H1 (cell line): ENCODE data around the gene ASB7. TPM values are rescaled to one million over a fixed set of nuclear protein-coding genes. Genes with fewer than 3 reads are reported as not detected.

Experiments
- CTCF ChIA-PET: fragments of 300-600 bp; sonication (Branson Sonifier 250); formaldehyde crosslinking; loops from one replicate; lab custom pipeline; 2021; ENCODE audit not compliant: partially characterized antibody; lab: Charles Lee
- POLR2A ChIA-PET: fragments of 300-600 bp; sonication (Branson Sonifier 250); formaldehyde crosslinking; loops from one replicate; lab custom pipeline; 2021; ENCODE audit warnings: inconsistent platforms; ENCODE audit not compliant: partially characterized antibody; lab: Charles Lee
- DNase-seq, 2 experiments: peaks; one replicate each; pipeline versions ENCODE4 v3.0.0 to v3.0.0-alpha.2; 2010 to 2022; ENCODE audit warnings: low spot score in 2 of 2, low read depth in 1 of 2, mixed read lengths in 1 of 2
- FAIRE-seq: peaks from 2 replicates; lab custom pipeline; 2011; peaks lifted over from hg19 to GRCh38; lab: Jason Lieb, UNC
- H2AFZ ChIP-seq: 2 replicates; pipeline ENCODE4 v1.8.1; 2012; ENCODE audit warnings: low read length, inconsistent platforms
- H2AK5ac ChIP-seq: 2 replicates; pipeline ENCODE4 v1.6.1; 2013; ENCODE audit warnings: low read depth, low read length
- H2BK120ac ChIP-seq: replicated peaks from 2 replicates; pipeline ENCODE3; 2013; ENCODE audit warnings: low read depth, low read length, inconsistent platforms
- H2BK12ac ChIP-seq: 2 replicates; pipeline ENCODE4 v1.6.1; 2013; ENCODE audit warnings: low read depth, low read length
- H2BK15ac ChIP-seq: 2 replicates; pipeline ENCODE4 v1.6.1; 2013; ENCODE audit warnings: low read length
- H2BK20ac ChIP-seq: 2 replicates; pipeline ENCODE4 v1.6.1; 2013; ENCODE audit warnings: low read length
- H2BK5ac ChIP-seq: 2 replicates; pipeline ENCODE4 v1.6.1; 2013; ENCODE audit warnings: low read depth, low read length
- H3K14ac ChIP-seq: 2 replicates; pipeline ENCODE4 v1.6.1; 2013; ENCODE audit warnings: inconsistent platforms; ENCODE audit not compliant: insufficient read length
- H3K18ac ChIP-seq: 2 replicates; pipeline ENCODE4 v1.6.1; 2013; ENCODE audit warnings: low read length; ENCODE audit errors: extremely low read depth
- H3K23ac ChIP-seq: 2 replicates; pipeline ENCODE4 v1.6.1; 2013; ENCODE audit warnings: inconsistent platforms; ENCODE audit not compliant: insufficient read length
- H3K23me2 ChIP-seq: 2 replicates; pipeline ENCODE4 v1.6.1; 2013; ENCODE audit warnings: low read depth, low read length
- H3K27ac ChIP-seq: 2 replicates; pipeline ENCODE4 v1.6.1; 2011; ENCODE audit warnings: low read depth, low read length, inconsistent platforms
- H3K27me3 ChIP-seq, 4 experiments: replicated peaks in 1 of 4; 1 replicate in 1 of 4; 2 replicates in 3 of 4; pipeline versions ENCODE4 v1.6.1 to v1.8.1; 2011 to 2013; ENCODE audit warnings: low read length in 3 of 4, mild to moderate bottlenecking in 3 of 4, inconsistent platforms in 2 of 4, mixed read lengths in 2 of 4, moderate library complexity in 1 of 4; ENCODE audit not compliant: control insufficient read depth in 3 of 4, insufficient read depth in 3 of 4; ENCODE audit errors: extremely low read depth in 1 of 4
- H3K36me3 ChIP-seq, 4 experiments: 2 replicates each; pipeline versions ENCODE4 v1.6.1 to v1.8.1; 2011 to 2013; ENCODE audit warnings: mild to moderate bottlenecking in 4 of 4, low read length in 3 of 4, moderate library complexity in 2 of 4, control low read depth in 1 of 4, inconsistent platforms in 1 of 4; ENCODE audit not compliant: insufficient read depth in 4 of 4, control insufficient read depth in 2 of 4
- H3K4ac ChIP-seq: replicated peaks from 2 replicates; pipeline ENCODE3; 2013; ENCODE audit warnings: low read length, low read depth, mixed read lengths, inconsistent platforms; ENCODE audit not compliant: insufficient read length
- H3K4me1 ChIP-seq, 4 experiments: replicated peaks in 1 of 4; 1 replicate in 1 of 4; 2 replicates in 3 of 4; pipeline versions ENCODE4 v1.6.1 to v1.8.1; 2011 to 2013; ENCODE audit warnings: low read length in 3 of 4, inconsistent platforms in 2 of 4, mixed read lengths in 1 of 4; ENCODE audit not compliant: insufficient read depth in 4 of 4, control insufficient read depth in 3 of 4
- H3K4me2 ChIP-seq, 2 experiments: 2 replicates each; pipeline versions ENCODE4 v1.6.1 to v1.8.1; 2011 to 2013; ENCODE audit warnings: low read depth in 2 of 2, low read length in 2 of 2, control low read depth in 1 of 2, inconsistent platforms in 1 of 2, mild to moderate bottlenecking in 1 of 2; ENCODE audit not compliant: insufficient read depth in 1 of 2
- H3K4me3 ChIP-seq, 4 experiments: fragments of 200-600, 300-600 bp in 1 of 4; sonication (generic), shearing (Covaris generic), sonication (Bioruptor Twin) in 1 of 4; 2 replicates each; pipeline versions ENCODE4 v1.5.1 to v1.8.1; 2011 to 2016; ENCODE audit warnings: low read length in 4 of 4, low read depth in 3 of 4, control low read depth in 2 of 4, inconsistent platforms in 2 of 4, mild to moderate bottlenecking in 2 of 4, mixed read lengths in 1 of 4, moderate library complexity in 1 of 4; ENCODE audit not compliant: insufficient read depth in 2 of 4; ENCODE audit errors: extremely low read depth in 1 of 4
- H3K56ac ChIP-seq: replicated peaks from 2 replicates; pipeline ENCODE3; 2013; ENCODE audit warnings: low read depth, mild to moderate bottlenecking, mixed read lengths, low read length, inconsistent platforms; ENCODE audit not compliant: insufficient read length
- H3K79me1 ChIP-seq: 2 replicates; pipeline ENCODE4 v1.6.1; 2013; ENCODE audit warnings: low read depth, low read length, control low read depth
- H3K79me2 ChIP-seq, 2 experiments: 2 replicates each; pipeline versions ENCODE4 v1.6.1 to v1.8.1; 2012 to 2013; ENCODE audit warnings: low read length in 2 of 2, mild to moderate bottlenecking in 2 of 2, inconsistent platforms in 1 of 2; ENCODE audit not compliant: insufficient read depth in 2 of 2, control insufficient read depth in 1 of 2
- H3K9ac ChIP-seq, 4 experiments: replicated peaks in 1 of 4; 1 replicate in 1 of 4; 2 replicates in 3 of 4; pipeline versions ENCODE4 v1.6.1 to v1.8.1; 2011 to 2013; ENCODE audit warnings: low read depth in 3 of 4, low read length in 3 of 4, control low read depth in 2 of 4, mild to moderate bottlenecking in 2 of 4, moderate library complexity in 2 of 4, inconsistent platforms in 1 of 4; ENCODE audit errors: extremely low read depth in 1 of 4
- H3K9me3 ChIP-seq, 2 experiments: 2 replicates each; pipeline versions ENCODE4 v1.6.1 to v1.8.1; 2012 to 2013; ENCODE audit warnings: mild to moderate bottlenecking in 2 of 2, moderate library complexity in 2 of 2, control low read depth in 1 of 2, inconsistent platforms in 1 of 2, low read depth in 1 of 2, low read length in 1 of 2, mixed read lengths in 1 of 2; ENCODE audit not compliant: insufficient read depth in 2 of 2
- H4K20me1 ChIP-seq, 2 experiments: replicated peaks in 1 of 2; 2 replicates each; pipeline versions ENCODE3 to v1.8.1; 2011 to 2013; ENCODE audit warnings: inconsistent platforms in 2 of 2, low read length in 2 of 2, mild to moderate bottlenecking in 1 of 2; ENCODE audit not compliant: insufficient read depth in 2 of 2, control insufficient read depth in 1 of 2
- H4K5ac ChIP-seq: 2 replicates; pipeline ENCODE4 v1.6.1; 2013; ENCODE audit warnings: low read length, low read depth, mixed read lengths, inconsistent platforms; ENCODE audit not compliant: insufficient read length
- H4K8ac ChIP-seq: 2 replicates; pipeline ENCODE4 v1.8.0; 2013; ENCODE audit warnings: mild to moderate bottlenecking, moderate library complexity, low read length, inconsistent platforms; ENCODE audit not compliant: insufficient read depth; ENCODE audit errors: extremely low read depth
- H4K91ac ChIP-seq: replicated peaks from 2 replicates; pipeline ENCODE3; 2013; ENCODE audit warnings: low read length, mixed read lengths, inconsistent platforms; ENCODE audit not compliant: insufficient read length
- CHD2 ChIP-seq: IDR thresholded peaks from 2 replicates; pipeline ENCODE4 v1.6.1; 2012; ENCODE audit warnings: low read length, improper control_type of control experiment
- WGBS, 2 experiments: shearing (Covaris generic) in 1 of 2; methylation state at CpG; one replicate each; pipeline versions ENCODE4 v1.1.6 to v1.1.7; 2013 to 2015; ENCODE audit warnings: low lambda C conversion rate in 2 of 2, mixed read lengths in 2 of 2, inconsistent platforms in 1 of 2, low coverage in 1 of 2, missing lambda C conversion rate in 1 of 2; ENCODE audit not compliant: insufficient replicate concordance in 2 of 2, insufficient coverage in 1 of 2, insufficient read length in 1 of 2; ENCODE audit errors: extremely low coverage in 1 of 2, missing lambda C conversion rate in 1 of 2; 5-methylcytosine and 5-hydroxymethylcytosine counted together
- polyA plus RNA-seq, 7 experiments: library from polyadenylated mRNA; depleted of rRNA in 3 of 7; stranded (reverse) in 5 of 7; unstranded in 2 of 7; fragments of >200 nt in 5 of 7; fragments of 200-250 nt in 2 of 7; gene quantifications; 1 replicate in 5 of 7; 2 replicates in 1 of 7; 4 replicates in 1 of 7; pipeline versions ENCODE4 v1.2.1 to v1.2.3, GENCODE V29; 2011 to 2013; ENCODE audit warnings: missing spikeins in 2 of 7, mixed read lengths in 2 of 7
- total RNA-seq: library from RNA; stranded (reverse); fragmentation: NEBNext Ultra II Directional; extraction: Animal tissue kit (Norgen Biotek cat#: 25700); gene quantifications from 2 replicates; pipeline ENCODE4 v1.2.1, GENCODE V29; 2021

ASB7 gene
- total and polyA plus RNA-seq, 2 of the 8 experiments (the other 6 are each of a cell fraction or from before 2014, with no cell fraction given): 5.2 to 12.8 TPM

GRCh38 chr15:100614918-100615317 is 12.5 kb downstream of the ASB7 start:
- Histone ChIP-seq H2BK120ac (no peak overlapping the region), H3K27me3 (no peaks in the 10 kb centered on the region), H3K36me3 (peaks cover 3 to 21% (median 12%) of the 10 kb centered on the region in 4 experiments; a peak in 7 of 8 replicates), H2AFZ (no peak overlapping the region), H3K9ac (no peak overlapping the region), H4K20me1 (peaks cover 0 to 2% of the 10 kb centered on the region in 2 experiments), H2BK5ac (no peak overlapping the region), H3K9me3 (no peaks in the 10 kb centered on the region), H3K79me2 (peaks cover 0 to 2% of the 10 kb centered on the region in 2 experiments; a peak in 1 of 4 replicates), H4K5ac (no peak overlapping the region), H3K14ac (no peak overlapping the region), H3K23ac (no peak overlapping the region), H2AK5ac (no peak overlapping the region), H3K4me2 (no peak overlapping the region), H3K18ac (no peak overlapping the region), H3K4ac (no peak overlapping the region), H2BK15ac (no peak overlapping the region), H3K4me3 (no peak overlapping the region), H3K79me1 (peaks cover 2% of the 10 kb centered on the region; the same call in 1 of the 2 replicates), H3K27ac (no peak overlapping the region), H4K91ac (no peak overlapping the region), H4K8ac (no peak overlapping the region), H2BK12ac (no peak overlapping the region), H3K4me1 (no peaks in the 10 kb centered on the region), H3K23me2 (no peaks in the 10 kb centered on the region), H3K56ac (no peak overlapping the region), H2BK20ac (no peak overlapping the region)
- DNase-seq (no peak), FAIRE-seq (no peak)
- POLR2A ChIA-PET: no interaction called here
- CTCF ChIA-PET: interaction anchor here (0.6 to 1.9 kb wide), 3 partner anchors 21 to 265 kb away, joined by 3 to 7 read pairs (median 4); no protein-coding TSS in a partner anchor
- no peak for TF ChIP-seq CHD2
- 97% methylated on average over 4 of the region's 4 CpGs; no CpG with 5 or more reads in 1 of the 2 experiments for WGBS, 2 experiments
